ENCODE data around the gene CAPN5.

Gene CAPN5

DNA sequence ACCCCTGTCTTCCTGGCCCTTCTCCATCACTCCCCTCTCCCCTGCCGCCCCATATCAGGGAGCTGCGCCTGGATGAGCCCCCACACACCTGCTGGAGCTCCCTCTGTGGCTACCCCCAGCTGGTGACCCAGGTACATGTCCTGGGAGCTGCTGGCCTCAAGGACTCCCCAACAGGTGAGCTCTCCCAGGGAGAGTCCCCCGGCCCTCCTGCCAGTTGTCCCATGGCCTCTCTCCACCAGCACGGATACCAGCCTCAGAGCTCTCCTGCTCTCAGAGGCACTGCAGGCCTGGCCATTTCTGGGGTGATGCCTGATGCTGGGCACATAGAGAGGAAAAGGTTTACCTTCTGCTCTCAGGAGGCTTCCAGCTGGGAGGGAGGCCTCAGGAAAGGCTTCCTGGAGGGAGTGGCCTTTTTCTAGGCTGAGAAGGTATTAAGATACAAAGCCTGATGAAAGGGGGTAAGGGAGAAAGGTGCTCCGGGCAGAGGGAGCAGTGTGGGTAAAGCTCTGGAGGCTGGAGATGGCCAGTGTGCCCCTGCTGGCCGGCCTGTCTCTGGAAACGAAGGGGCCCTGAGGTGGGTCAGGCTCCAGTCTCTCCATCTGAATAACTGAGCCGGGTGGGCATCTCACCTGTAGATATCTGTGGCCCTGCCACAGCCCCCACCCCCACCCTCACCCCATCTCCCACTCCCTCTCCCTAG is 55.3 kb downstream of the CAPN5 start:
- DNase-seq: no peak

DNA sequence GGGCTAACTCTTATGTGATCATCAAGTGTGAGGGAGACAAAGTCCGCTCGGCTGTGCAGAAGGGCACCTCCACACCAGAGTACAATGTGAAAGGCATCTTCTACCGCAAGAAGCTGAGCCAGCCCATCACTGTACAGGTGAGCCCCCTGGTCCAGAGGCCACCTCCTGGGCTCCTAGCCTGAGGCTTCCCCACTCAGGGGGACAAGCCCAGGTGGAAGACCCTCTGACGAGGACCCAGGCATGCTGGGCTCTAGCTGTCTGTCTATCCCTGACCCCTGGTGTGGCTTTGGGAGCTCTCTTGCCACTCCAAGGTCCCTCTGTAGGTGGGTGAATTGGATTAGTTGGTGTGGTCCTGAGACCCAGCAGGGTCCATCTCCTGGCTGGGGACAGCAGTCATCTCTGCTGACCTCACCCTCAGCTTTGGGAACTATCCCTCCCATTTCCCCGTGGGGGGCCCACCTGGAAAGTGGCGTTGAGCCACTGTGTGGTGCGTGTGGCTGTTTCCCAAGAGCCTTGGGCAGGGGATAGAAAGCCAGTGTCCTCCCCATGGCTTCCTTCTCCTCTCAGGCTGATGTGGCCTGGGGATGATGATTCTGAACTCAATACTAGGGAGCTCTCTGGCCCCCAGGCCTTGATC is 55.9 kb downstream of the CAPN5 start:
- DNase-seq: no peak

DNA sequence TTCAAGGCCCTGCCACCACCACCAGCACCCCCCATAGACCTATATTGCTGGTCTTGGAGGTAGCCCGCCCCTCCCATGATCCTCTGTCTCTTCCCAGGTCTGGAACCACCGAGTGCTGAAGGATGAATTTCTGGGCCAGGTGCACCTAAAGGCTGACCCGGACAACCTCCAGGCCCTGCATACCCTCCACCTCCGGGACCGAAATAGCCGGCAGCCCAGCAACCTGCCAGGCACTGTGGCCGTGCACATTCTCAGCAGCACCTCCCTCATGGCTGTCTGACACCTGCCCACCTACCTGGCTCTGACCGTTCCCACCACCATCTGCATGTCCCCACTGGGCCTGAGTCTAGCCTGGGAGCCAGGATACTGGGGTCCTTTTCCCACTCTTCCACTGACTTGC is 56.8 kb downstream of the CAPN5 start:
- DNase-seq: no peak

DNA sequence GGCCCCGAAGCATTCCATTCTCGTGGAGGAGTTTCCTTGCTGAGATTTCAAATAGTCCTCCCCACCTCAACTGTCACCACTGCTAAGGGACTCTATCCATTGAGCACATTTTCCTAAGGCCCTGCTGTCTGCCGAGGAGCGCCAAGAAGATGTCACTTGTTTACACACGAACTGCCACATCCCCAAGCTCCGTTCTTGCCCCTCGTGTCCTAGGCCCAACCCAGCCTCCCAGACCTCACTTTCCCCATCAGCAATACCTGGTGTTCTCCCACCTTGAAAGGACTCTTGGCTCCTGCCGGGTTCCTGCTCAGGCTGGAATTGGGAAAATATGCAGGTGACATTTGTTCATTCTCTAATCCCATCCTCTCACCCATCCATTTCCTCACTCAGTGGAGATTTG is 57.3 kb downstream of the CAPN5 start:
- DNase-seq: no peak

DNA sequence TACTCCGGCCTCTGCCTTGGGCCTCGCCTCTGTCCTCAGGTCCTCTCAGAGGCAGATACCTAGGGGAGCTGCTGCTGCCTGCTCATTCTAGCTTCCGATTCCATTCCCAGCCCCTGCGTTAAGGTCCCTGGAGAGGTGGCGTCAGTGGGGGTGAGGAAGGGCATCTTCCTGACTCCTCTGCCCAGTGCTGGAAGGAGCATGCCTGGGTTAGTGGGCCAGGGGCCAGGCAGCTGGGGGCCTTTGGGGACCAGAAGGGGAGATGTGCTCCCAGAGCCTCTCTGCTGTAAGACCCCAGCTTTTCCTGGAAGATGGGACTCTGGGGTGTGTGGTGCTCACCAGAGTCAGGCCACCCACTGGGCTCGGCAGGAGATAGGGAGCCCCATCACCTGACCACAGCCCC is 57.7 kb downstream of the CAPN5 start:
- DNase-seq: no peak

DNA sequence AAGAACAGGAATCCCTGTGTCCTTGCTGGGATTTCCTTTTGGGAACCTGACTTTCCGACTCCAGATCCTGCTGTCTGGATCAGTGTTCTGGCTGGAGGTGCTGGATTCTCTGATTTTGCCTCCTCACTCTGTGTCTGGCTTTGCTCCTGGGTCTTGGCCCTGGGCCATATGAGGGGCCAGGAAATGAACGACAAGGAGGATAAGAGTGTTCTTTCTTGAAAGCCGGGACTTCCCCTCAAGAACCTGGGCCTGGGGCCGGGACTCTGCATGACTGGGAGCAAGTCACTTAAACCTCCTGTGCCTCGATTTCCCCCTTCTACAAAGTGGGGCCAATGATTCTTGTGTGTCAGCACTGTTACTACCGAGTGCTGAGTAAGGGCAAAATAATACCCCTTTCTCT is 58.4 kb downstream of the CAPN5 start:
- DNase-seq: no peak

DNA sequence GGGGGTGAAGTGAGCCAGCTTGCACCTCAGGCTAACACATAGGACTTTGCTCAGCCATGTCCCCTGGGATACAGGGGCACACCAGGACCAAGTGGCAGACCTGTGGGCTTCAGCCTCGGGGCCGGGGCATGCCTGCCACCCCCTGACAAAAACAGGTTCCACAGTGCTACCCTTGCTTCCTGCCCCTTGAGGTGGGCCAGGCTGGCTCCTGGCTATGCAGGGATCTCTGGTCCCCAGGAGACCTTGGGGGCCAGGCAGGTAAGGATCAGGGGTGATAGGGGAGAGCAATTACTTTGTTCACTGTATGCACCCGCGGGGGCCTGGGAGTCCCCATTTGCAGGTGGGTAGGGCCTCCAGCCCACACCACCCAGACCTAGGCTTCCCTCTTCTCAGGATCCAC is 58.9 kb downstream of the CAPN5 start:
- no peak for DNase-seq

DNA sequence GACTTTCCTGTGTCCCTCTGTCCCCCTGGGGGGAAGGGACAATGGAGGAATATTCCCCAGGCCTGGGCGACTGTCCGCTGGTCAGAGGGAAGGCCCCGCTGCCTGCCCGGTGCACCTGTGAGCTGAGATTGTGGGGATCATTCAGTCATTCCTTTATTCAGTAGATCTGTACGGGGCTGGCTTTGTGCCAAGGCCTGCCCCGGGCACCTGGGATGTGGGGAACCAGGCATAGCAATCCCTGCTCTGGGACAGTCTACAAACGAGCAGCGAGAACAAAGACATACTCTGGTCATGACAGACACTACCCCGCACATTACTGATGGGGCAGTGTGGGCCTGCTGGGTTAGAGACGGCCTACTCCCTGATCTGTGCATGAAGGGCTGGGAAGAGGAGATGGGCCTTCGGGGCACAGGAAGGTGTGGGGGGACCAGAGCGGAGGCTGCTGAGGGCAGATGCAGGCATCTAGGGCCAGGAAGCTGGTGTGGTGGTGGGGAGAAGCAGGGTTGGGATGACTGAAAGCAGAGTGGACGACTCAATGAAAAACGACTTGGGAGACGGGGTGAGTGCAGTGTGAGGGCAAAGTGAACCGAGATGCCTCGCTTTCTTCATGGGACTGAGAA is 59.5 kb downstream of the CAPN5 start:
- DNase-seq: no peak

DNA sequence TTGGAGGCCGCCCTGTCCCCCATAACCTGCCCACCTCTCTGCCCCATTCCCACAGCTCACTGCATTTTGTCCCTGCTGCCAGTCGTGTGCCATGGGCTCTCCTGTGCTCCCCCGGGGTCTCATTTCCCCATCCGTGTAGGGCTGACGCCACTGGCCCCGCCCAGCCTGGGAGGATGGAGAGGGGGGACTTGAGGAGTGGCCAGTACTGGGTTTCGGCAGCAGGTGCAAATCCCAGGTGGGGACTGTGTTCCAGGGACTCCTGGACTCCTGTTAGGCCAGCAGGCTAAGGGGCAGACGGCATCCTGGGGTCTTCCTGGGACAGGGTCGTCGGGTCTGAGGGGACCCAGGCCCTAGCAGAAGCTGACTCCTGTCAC is 60.1 kb downstream of the CAPN5 start:
- no peak for DNase-seq

DNA sequence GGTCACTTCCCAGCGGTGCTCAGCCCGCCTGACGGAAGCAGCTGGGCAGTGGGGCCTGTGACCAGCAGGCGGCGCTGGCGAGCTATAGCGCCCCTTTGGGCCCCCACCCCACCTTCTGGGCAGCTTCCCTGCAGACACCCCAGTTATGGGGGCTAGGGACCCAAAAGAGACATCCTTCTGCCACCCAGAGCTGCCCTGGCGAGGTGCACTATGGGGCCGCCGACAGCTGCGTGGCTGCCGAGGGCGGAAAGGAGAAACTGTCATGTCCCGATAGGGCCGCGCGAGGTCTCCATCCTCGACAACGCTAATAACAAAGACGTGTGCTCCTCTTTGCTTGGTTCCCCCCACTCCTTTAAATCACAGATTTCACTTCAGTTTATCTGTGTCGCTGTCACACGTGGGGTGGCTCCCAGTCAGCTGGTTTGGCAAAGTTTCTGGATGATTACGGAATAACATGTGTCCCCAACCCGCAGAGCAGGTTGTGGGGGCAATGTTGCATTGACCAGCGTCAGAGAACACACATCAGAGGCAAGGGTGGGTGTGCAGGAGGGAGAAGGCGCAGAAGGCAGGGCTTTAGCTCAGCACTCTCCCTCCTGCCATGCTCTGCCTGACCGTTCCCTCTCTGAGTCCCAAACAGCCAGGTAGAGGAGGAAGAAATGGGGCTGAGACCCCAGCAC is 60.6 kb downstream of the CAPN5 start:
- no peak for DNase-seq

DNA sequence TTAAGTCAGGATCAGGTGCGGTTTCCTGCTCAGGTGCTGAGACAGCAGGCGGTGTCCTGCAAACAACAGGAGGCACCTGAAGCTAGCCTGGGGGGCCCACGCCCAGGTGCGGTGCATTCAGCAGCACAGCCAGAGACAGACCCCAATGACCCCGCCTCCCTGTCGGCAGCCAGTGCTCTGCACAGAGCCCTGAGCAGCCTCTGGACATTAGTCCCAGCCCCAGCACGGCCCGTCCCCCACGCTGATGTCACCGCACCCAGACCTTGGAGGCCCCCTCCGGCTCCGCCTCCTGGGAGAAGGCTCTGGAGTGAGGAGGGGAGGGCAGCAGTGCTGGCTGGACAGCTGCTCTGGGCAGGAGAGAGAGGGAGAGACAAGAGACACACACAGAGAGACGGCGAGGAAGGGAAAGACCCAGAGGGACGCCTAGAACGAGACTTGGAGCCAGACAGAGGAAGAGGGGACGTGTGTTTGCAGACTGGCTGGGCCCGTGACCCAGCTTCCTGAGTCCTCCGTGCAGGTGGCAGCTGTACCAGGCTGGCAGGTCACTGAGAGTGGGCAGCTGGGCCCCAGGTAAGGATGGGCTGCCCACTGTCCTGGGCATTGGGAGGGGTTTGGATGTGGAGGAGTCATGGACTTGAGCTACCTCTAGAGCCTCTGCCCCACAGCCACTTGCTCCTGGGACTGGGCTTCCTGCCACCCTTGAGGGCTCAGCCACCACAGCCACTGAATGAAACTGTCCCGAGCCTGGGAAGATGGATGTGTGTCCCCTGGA is 61.3 kb downstream of the CAPN5 start, which contains the start of gene MYO7A:
MYO7A (plus strand) TSS at position 327 of the 772 bp plus-strand sequence. CDS start 2,389 bp downstream, outside the sequence.
- DNase-seq: peak; percentile 23

DNA sequence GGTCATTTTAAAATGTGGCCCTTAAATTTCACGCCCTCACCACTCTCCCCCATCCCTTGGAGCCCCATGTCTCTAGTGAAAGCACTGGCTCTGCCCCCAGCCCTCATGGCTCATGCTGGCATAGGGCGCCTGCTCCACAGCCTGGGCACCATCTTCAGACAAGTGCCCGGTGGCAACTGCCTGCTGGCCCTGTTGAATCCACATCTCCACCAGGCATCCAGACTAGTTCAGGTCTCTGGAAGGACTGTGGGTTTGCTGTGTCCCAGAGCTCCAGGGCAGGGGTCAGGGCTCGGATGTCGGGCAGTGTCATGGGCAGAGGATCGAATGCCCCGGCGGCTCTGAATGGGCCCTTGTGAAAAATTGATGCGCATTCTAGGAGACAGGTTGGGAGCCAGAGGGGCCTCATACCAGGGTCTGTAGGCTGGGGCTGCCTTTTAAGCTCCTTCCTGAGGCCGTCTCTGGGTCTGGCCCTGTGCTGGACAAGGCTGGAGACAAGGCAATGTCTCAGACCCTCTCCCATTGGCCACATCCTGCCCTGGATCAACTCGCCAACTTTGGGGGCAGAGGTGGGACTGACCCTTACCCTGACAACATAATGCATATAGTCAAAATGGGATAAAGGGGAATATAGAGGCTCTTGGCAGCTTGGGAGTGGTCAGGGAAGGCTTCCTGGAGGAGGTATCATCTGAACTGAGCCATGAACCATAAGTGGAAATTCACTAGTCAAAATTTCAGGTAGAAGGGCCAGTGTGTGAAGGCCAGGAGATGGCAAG is 62.5 kb downstream of the CAPN5 start:
- DNase-seq: no peak

DNA sequence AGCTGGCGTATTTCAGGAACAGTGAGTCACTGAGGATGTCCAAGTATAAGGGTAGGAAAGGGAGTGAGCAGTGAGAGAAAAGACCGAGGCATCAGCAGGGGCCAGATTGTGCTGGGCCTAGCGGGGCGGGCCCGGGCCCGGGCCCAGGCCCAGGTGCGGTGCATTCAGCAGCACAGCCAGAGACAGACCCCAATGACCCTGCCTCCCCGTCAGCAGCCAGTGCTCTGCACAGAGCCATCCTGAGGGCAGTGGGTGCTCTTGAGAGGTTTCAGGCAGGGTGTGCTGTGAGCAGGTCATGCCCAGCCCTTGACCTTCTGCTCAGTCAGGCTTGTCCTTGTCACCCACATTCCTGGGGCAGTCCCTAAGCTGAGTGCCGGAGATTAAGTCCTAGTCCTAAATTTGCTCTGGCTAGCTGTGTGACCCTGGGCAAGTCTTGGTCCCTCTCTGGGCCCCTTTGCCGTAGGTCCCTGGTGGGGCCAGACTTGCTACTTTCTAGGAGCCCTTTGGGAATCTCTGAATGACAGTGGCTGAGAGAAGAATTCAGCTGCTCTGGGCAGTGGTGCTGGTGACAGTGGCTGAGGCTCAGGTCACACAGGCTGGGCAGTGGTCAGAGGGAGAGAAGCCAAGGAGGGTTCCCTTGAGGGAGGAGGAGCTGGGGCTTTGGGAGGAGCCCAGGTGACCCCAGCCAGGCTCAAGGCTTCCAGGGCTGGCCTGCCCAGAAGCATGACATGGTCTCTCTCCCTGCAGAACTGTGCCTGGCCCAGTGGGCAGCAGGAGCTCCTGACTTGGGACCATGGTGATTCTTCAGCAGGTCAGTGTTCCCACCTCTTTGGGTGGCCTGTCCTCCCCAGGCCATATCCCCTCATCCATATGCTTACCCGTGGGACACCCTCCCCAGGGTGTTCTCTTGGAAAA is 63.3 kb downstream of the CAPN5 start:
- no peak for DNase-seq

DNA sequence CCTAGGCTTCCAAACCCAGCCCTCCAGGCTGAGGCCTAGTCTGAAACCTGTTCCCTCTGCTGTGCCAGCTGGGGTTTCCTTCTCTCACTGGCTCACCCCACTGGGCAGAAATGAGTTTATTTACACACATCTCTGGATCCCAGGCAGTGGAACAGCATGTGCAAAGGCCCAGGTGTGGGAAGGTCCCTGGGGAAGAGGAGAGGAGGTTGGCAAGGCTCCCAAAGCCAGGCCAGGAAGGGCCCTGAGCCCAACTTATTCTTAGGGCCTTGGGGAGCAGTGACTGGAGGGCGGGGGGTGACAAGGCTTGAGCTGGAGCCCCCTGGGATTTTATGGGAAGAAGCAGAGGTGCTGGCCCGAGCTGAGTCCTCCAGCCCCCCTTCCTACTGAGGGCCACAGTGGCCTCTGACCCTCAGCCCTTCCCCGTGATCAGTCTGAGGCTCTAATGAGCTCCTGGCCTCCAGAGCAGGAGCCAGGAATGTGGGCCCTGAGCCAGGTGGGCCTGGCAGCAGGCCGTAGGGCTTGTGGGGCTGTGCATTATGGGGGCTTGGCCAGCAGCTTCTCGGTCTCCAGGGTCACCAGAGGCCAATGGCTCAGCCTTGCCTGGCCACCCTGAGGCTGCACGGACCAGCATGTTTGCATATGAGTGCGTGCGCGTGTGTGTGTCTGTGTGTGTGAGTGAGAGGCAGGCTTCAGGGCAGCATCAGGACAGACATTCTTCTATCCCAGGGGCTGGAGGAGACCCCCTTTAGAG is 64.2 kb downstream of the CAPN5 start:
- no peak for DNase-seq

DNA sequence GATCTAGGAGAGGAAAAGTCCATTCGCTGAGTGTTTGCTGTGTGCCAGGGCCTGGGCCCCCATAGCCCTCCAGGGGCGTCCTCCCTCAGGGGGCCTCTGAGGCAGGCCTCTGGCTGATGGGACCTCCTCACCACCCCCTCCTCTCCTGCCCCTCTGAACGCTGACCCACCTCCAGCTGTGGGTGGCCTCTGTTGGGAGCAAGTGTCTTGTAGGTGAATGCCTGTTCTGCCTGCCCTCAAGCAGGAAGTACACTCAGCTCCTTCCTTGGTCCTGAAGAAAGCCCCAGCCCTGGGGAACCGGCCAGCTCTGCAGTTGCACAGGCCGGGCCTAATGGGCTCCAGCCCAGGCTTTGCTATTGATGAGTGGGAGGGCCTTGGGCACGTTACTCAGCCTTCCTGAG is 64.8 kb downstream of the CAPN5 start:
- no peak for DNase-seq

DNA sequence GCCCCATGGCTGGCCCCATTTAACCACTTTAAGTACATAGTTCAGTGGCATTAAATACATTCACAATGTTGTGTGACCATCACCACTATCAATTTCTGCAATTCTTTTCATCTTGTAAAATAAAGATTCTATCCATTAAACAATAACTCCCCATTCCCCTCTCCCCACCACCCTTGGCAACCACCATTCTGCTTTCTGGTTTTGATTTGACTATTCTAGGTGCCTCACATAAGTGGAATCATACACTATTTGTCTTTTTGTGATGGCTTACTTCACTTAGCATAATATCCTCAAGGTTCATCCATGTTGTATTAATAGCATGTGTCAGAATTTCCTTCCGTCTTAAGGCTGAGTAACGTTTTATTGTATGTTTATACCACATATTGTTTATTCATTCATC is 68.3 kb downstream of the CAPN5 start:
- DNase-seq: no peak

DNA sequence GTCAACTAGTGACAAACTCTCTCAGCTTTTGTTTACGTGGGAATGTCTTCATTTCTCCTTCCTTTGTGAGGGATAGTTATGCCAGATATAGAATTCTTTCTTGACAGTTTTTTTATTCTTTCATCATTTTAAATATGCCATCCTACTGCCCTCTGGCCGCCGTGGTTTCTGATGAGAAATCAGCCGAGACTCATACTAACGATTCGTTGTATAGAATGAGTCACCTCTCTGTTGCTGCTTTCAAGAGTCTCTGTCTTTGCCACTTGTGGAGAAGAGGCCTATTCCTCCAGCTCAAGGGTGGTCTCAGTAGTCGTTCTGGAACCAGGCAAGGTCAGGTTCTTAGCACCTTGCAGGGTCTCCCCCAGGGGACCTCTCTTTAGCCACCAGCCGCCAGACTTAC is 69.3 kb downstream of the CAPN5 start:
- no peak for DNase-seq

DNA sequence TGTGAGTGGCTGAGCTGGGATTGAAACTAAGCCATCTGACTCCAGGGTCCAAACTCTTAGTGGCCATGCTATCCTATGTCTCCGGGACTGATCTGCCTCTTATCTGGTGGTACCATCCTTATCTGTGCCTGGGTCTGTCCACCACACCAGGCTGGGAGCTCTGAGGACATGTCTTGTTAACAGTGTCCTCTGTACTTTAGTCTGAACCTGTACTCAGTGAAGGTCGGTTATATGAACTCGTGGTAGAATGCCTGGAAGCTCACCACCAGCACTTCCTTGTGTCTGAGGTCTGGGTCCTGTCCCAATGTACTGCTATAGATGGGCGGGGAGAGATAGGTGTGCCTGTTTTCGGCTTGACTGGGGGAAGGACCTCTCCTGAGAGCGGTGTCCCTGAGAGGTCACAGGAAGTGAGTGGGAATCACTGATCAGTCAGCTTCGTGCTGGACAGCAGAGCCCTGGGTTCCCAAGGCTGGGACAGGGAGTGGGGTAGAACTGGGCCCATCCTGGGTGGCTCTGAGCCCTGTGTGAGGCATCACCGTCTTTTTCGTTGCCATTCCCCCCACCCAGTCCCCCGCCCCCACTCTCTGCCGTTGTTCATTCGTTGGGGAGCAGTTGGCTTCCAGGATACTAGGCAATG is 70.1 kb downstream of the CAPN5 start:
- no peak for DNase-seq

DNA sequence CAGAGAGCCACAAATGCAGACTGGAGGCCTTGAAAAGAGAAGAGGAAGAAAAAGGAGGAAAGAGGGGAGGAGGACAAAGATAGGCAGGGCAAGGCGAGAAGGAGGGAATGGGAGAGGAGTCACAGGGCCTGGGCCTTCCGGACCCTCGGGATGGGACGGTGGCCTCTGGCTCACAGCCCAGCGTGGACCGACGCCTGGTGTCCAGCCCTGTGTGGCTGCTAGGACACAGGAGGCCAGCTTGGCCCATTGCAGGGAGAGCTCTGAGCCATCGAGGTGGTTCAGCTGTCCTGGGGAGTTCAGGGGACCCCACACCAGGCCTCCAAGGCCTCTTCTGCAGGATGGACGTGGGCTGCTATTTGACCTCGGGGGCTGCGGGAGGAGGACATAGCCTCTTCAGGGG is 70.7 kb downstream of the CAPN5 start:
- no peak for DNase-seq

DNA sequence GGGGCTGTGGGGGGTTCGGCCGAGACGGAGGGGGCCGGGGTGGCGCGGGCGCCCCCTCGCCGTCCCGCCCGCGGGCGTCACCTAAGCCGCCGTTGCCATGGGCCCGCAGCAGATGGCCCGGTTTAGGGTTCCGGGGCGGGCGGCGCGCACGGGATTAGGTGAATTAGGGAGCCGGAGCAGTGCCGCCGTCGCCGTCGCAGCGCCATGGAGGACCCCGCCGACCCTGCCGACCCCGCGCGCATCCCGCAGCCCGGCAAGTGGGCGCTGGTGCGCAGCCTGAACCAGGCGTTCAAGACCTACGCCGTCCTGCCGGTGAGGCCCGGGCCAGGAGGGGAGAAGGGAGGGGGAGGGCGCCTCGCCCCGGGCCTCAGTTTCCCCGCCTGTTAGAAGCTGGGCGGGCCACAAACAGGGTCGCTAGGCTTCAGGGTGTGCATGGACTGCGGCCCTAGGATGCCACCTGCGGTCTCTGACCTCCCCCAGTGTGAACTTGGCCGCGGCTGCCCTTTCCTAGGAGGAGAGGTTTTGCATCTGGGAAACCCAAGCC is 71.4 kb downstream of the CAPN5 start:
- no peak for DNase-seq
